OCI-LY3 (cell line): ENCODE measurements around the gene PIK3IP1.

Experiments used
- H2AFZ ChIP-seq: fragments of 200-600, 300-600 bp; shearing (Covaris generic); 2 replicates; pipeline ENCODE4 v1.6.0; 2014; ENCODE audit warnings: antibody characterized with exemption, low read depth, low read length
- H3K27ac ChIP-seq: fragments of 200-600, 300-600 bp; sonication (generic); 2 replicates; pipeline ENCODE4 v1.5.1; 2014; ENCODE audit warnings: mild to moderate bottlenecking, low read length, moderate library complexity, mixed read lengths
- H3K27me3 ChIP-seq: fragments of 200-600, 300-600 bp; sonication (generic); 2 replicates; pipeline ENCODE4 v1.6.1; 2014; ENCODE audit warnings: low read depth, low read length, mixed read lengths
- H3K36me3 ChIP-seq: fragments of 200-600, 300-600 bp; sonication (generic); replicated peaks from 2 replicates; pipeline ENCODE3; 2014; ENCODE audit warnings: low read depth, low read length, mixed read lengths
- H3K4me1 ChIP-seq: fragments of 300-600, 200-600 bp; sonication (generic); 2 replicates; pipeline ENCODE4 v1.6.1; 2014; ENCODE audit warnings: low read length, mixed read lengths
- H3K4me2 ChIP-seq: fragments of 200-600, 300-600 bp; sonication (generic); 2 replicates; pipeline ENCODE4 v1.6.1; 2014; ENCODE audit warnings: low read length, mixed read lengths
- H3K4me3 ChIP-seq: fragments of 300-600, 200-600 bp; sonication (generic); 2 replicates; pipeline ENCODE4 v1.5.1; 2014; ENCODE audit warnings: antibody characterized with exemption, mild to moderate bottlenecking, low read length, moderate library complexity
- H3K79me2 ChIP-seq: fragments of 300-600, 200-600 bp; shearing (Covaris generic); 2 replicates; pipeline ENCODE4 v1.6.1; 2014; ENCODE audit warnings: mild to moderate bottlenecking, low read length, mixed read lengths
- H3K9ac ChIP-seq: fragments of 300-600, 200-600 bp; shearing (Covaris generic); 2 replicates; pipeline ENCODE4 v1.6.0; 2014; ENCODE audit warnings: mild to moderate bottlenecking, low read length, moderate library complexity
- H3K9me3 ChIP-seq: fragments of 200-600, 300-600 bp; shearing (Covaris generic); 2 replicates; pipeline ENCODE4 v1.6.1; 2014; ENCODE audit warnings: low read length, mixed read lengths; ENCODE audit not compliant: insufficient read depth
- H4K20me1 ChIP-seq: fragments of 200-600, 300-600 bp; sonication (generic); 2 replicates; pipeline ENCODE4 v1.6.1; 2016; ENCODE audit warnings: low read length, mixed read lengths; ENCODE audit not compliant: insufficient read depth
- EZH2phosphoT487 ChIP-seq: fragments of 200-600 bp; shearing (Covaris generic); IDR thresholded peaks from 2 replicates; pipeline ENCODE4 v1.6.1; 2018; ENCODE audit warnings: antibody characterized with exemption, mixed run types, low read depth
- TF ChIP-seq, protein P1 (sequence below): fragments of 200-600, 300-600 bp; sonication (generic); IDR thresholded peaks from 2 replicates; pipeline ENCODE4 v1.5.1; 2014; ENCODE audit warnings: antibody characterized with exemption, low read length, low read depth

PIK3IP1 gene

GRCh38 chr22:31287818-31288495 lies 4.3 kb downstream of the PIK3IP1 start:
- no peak overlapping the region for H3K27ac ChIP-seq
- peaks cover 34% of the 10 kb centered on the region for H3K4me1 ChIP-seq
- no peak overlapping the region for H3K9ac ChIP-seq
- H4K20me1 ChIP-seq, result no peaks in the 10 kb centered on the region
- H3K79me2 ChIP-seq, result no peaks in the 10 kb centered on the region
- H3K27me3 ChIP-seq, result no peaks in the 10 kb centered on the region
- no peaks in the 10 kb centered on the region for H3K36me3 ChIP-seq
- no peak overlapping the region for H2AFZ ChIP-seq
- no peak overlapping the region for H3K4me3 ChIP-seq
- no peaks in the 10 kb centered on the region for H3K9me3 ChIP-seq
- no peak for TF ChIP-seq EZH2phosphoT487
- TF ChIP-seq, protein P1, sequence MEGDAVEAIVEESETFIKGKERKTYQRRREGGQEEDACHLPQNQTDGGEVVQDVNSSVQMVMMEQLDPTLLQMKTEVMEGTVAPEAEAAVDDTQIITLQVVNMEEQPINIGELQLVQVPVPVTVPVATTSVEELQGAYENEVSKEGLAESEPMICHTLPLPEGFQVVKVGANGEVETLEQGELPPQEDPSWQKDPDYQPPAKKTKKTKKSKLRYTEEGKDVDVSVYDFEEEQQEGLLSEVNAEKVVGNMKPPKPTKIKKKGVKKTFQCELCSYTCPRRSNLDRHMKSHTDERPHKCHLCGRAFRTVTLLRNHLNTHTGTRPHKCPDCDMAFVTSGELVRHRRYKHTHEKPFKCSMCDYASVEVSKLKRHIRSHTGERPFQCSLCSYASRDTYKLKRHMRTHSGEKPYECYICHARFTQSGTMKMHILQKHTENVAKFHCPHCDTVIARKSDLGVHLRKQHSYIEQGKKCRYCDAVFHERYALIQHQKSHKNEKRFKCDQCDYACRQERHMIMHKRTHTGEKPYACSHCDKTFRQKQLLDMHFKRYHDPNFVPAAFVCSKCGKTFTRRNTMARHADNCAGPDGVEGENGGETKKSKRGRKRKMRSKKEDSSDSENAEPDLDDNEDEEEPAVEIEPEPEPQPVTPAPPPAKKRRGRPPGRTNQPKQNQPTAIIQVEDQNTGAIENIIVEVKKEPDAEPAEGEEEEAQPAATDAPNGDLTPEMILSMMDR, result no peak
- H3K4me2 ChIP-seq, result no peak overlapping the region

DNA sequence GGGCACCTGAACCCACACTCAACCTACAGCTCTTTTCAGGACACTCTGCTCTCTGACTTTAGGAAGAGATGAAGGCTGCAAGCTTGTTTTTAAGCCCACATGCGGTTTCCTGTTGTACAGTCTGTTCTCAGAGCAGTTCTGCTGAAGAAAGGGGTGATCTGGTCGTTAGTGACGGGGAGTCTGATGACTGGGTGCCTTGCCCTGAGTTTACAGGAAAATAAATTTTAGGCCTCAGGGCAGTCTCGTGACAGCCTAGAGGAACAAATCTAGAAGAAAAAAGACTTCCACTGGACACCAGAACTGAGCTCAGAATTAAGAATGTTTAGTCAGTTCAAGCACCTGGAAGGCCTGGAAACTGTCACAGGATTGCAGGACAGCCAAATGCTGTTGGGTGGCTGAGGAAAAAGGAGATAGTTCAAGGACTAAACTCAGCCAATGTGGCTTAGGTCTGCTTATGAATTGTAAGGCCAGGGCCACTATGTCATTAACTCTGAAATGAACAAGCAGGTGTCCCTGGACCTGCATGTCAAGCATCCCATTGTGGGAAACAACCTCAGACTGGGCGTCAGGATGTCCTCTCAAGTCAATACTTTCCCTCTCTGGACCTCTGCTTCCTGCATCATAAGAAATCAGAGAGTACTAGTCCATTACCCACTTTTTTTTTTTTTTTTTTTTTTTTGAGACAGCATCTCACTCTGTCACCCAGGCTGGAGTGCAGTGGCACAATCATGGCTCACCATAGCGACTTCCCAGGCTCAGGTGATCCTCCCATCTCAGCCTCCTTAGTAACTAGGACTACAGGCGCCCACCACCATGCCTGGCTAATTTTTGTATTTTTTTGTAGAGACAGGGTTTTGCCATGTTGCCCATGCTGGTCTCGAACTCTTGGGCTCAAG lies 5.7 kb downstream of the PIK3IP1 start:
- no peaks in the 10 kb centered on the region for H3K27me3 ChIP-seq
- no peaks in the 10 kb centered on the region for H3K79me2 ChIP-seq
- H2AFZ ChIP-seq, result no peak overlapping the region
- H4K20me1 ChIP-seq, result no peaks in the 10 kb centered on the region
- peaks cover 2% of the 10 kb centered on the region for H3K36me3 ChIP-seq
- peaks cover 21% of the 10 kb centered on the region for H3K4me1 ChIP-seq
- no peak for TF ChIP-seq EZH2phosphoT487
- TF ChIP-seq, protein P1, result no peak
- no peaks in the 10 kb centered on the region for H3K9me3 ChIP-seq
- H3K9ac ChIP-seq, result no peak overlapping the region
- H3K4me2 ChIP-seq, result no peak overlapping the region
- no peak overlapping the region for H3K4me3 ChIP-seq
- H3K27ac ChIP-seq, result no peak overlapping the region

DNA sequence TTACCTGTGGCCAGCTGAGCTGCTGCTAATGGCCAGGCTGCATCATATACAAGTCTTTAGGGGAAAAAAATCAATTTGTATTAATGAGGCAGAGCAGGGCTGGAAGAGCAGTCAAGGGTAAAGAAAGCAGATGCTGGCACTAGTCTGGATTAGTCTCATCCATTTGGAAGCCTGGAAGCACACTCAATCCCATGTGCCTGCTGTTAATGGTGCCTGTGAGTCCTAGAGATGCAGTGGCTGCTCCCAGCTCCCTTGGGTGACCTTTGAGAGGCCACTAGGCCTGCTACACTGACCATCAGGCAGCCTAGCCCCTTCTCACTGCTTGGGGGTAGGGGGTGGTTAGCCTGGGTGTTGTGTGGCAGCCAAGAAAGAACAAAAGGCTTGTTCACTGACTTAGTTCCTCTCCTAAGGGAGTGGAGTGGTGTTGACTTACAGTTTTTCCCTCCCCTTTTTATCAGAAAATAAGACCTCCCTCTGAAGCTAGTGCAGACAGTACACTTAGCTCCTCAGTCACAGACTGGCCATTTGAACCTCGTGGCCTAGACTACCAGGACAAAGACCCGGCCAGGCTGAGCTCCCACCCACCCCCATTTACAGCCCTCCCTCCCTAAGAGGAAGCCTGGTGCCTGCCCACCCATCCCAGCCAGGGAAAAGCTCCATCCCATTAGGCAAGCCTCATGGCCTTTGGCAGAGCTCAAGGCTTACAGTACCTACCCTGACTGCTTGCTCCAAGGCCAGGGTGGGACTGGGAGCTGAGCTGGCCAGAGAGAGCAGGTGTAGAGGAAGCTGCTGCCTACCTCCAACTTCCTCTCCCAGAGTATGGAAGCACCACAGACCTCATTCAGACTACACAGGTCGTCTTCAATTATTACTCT lies 7.8 kb downstream of the PIK3IP1 start:
- Histone ChIP-seq H2AFZ (no peak overlapping the region), H3K4me1 (peaks cover 10% of the 10 kb centered on the region), H3K9me3 (no peaks in the 10 kb centered on the region), H4K20me1 (no peaks in the 10 kb centered on the region), H3K4me3 (no peak overlapping the region), H3K4me2 (no peak overlapping the region), H3K79me2 (no peaks in the 10 kb centered on the region), H3K9ac (no peak overlapping the region), H3K27me3 (no peaks in the 10 kb centered on the region), H3K27ac (no peak overlapping the region), H3K36me3 (peaks cover 15% of the 10 kb centered on the region)
- TF ChIP-seq, protein P1, result no peak
- no peak for TF ChIP-seq EZH2phosphoT487
